Skeletal muscle satellite cell (primary cell): Measurements from ENCODE around the gene NPM1. TPM values are rescaled to one million over a fixed set of nuclear protein-coding genes. Genes with fewer than 3 reads are reported as not detected.

Source experiments
- small RNA-seq: library from RNA; depleted of rRNA; stranded (forward); fragments of <200 nt; gene quantifications from one replicate; pipeline ENCODE3, GENCODE V24; 2012

NPM1 gene

Small RNAs within 50 kb of the gene (small RNA-seq; reads per million reads assigned to genes)
- not detected for gene AC091980.1
- not detected for gene MIR3912
- gene RN7SL339P, result not detected
- gene SNORA70J, result not detected
